Activated CD8-positive, alpha-beta memory T cell treated with anti-CD3 and anti-CD28 coated beads for 24 hours (primary cell): ENCODE results near the gene CNTNAP2.

ENCODE experiments used
- DNase-seq: peaks from one replicate; pipeline ENCODE4 v3.0.0-alpha.2; 2020

The CNTNAP2 gene

DNA sequence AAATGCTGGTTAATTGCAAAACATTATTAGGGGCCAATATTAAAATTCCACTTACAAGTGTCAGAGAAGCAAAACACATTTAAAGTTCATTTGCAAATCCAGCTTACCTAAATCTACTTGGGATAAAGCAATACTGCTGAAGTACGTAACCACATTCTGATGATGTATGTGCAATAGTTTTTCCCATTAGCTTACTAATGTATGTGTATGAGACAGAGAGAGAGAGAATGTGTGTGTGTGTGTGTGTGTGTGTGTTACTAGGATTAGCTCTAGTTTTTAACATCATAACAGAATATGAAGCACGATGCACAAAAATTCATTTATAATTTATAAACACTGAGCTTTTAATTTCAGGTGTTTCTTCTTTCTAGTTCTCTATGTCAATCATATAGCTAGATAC, 1399.8 kb downstream of the CNTNAP2 start:
- DNase-seq = no peak

DNA sequence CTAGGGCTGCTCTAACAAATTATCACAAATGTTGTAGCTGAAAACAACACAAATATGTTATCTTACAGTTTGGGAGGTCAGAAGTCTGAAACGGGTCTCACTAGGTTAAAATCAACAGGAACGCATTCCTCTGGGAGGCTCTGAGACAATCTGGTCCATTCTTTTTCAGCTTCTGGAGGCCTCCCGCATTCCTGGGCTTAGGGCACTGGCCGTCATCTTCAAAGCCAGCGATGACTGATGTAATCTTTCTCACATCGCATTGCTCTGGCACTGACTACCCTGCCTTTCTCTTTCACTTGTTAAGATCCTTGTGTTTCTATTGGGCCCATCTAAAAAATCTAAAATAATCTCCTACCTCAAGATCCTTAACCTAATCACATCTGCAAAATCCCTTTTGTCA, 1402.5 kb downstream of the CNTNAP2 start:
- no peak for DNase-seq

DNA sequence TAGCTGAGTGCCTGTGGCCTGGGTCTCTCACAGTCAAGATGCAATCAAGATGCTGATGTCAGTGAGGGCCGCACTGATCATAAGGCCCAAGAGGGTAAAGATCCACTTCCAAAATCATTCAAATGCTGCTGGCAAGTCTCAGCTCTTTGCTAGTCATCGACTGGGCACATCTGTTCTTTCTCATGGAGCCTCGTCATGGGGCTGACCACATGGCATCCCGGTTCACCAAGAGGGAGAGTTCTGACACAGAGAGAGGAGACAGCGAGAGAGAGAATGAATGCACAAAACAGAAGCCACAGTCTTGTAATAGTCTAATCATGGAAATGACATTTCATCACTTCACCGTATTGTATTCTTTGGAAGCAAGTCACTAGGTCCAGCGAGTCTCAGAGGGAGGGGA, 1406.5 kb downstream of the CNTNAP2 start:
- DNase-seq = no peak

- no peak for DNase-seq
These were observed 1408.2 kb downstream of the CNTNAP2 start for GRCh38 chr7:147524726-147525250.

DNA sequence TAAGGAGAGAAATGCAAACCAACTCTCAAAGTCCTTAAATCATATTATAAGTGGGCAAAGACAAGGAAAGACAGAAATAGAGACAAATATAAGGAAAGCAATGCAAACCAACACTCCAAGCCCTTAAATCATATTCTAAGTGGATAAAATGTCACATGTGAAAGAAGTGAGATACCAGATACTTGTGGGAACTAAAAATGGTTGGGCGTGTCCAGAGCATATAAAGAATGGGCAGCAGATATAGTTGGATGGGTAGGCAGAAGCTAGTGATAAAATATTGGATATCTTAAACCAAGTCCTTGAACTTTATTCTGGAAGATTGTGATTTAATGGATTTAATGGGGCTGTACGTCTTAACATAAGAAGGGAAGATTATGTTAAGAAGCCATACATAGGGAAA, 1408.7 kb downstream of the CNTNAP2 start:
- DNase-seq = no peak

DNA sequence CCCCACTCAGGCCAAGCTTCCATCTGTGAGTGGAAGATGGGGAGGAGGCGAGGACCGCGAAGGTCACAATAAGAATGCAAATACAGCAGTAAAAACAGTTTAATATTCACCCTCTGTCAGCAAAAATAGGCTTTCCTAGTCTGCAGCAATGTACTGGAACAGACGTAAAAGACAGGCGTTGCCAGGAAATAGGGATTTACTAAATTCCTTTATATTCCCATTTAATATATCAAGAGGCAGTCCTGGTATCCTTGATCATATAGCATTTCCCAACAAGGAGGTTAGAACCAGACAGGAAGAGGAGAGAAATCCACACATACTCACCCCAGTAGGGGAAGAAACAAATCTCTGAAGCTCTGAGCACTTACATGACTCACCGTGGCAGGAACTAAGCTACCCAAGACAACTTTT, 1419.1 kb downstream of the CNTNAP2 start:
- DNase-seq = no peak

DNA sequence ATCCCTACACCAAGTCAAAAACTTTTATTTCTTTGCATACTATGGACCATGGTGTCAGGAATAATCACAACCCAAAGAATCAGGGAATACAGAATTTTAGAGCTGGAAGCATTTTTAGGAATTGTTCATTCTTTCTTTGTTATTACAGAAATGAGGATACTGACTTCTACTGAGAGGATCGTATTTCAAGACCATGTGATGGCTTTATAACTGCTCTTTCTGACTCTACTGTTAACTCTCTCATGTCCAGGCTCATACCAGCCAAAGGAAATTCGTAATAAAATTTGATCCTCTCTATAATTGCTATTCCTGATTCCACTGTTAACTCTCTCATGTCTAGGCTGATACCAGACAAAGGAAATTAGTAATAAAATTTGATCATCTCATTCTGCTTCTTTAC, 1423.1 kb downstream of the CNTNAP2 start:
- no peak for DNase-seq

- no peak for DNase-seq
These were observed 1424.1 kb downstream of the CNTNAP2 start for GRCh38 chr7:147540743-147541142.

GRCh38 chr7:147541261-147541660, 1424.7 kb downstream of the CNTNAP2 start:
- DNase-seq = no peak

GRCh38 chr7:147547252-147547897, 1430.8 kb downstream of the CNTNAP2 start:
- DNase-seq = no peak

DNA sequence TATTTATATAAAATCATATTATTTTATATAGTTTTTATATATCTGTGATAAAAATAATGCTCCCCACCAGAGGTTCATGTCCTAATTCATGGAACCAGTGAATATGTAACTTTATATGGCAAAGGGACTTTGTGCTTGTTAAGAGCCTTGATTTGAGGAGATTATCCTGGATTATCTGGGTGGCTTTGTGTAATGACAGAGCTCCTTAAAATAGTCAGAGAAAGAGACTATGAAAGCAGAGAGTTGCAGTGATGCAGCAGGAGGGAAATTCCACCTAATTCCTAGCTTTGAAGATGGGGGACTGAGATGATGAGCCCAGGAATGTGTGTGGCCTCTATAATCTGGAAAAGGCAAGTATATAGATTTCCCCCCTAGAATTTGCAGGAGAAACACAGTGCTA, 1439.7 kb downstream of the CNTNAP2 start:
- DNase-seq = no peak

GRCh38 chr7:147563669-147564068, 1447.1 kb downstream of the CNTNAP2 start:
- DNase-seq = no peak

DNA sequence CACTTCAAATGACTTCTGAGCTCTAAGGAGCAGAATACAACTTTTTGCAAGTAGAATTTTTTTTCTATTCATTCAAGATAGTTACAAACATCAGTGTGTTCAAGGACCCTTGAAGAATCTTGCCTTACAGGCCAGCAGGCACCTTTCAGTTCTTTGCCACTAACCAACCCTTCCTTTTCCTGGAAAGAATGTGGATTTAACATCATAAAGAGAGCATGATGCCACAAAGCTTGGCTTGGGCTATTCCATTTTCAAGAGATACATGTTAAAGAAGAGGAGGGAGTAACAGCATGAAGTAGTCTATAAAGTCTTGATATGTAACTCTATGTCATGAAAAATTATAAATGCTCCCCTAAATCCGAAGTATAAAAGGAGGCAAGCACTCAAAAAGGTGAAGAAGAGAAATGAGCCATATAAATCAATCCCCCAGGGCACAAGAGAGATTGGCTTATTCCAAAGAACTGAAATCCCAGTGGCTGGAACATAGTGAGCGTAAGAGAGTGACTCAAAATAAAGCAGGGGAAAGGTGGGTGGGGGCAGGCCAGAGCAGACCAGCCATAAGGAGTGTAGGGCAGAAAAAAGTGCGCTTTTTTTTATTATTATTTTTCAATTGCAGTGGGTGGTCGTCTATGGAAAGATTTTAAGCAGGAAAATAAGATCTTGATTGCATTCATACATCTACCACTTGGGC, 1448.3 kb downstream of the CNTNAP2 start:
- DNase-seq = no peak

- no peak for DNase-seq
These were observed 1450.4 kb downstream of the CNTNAP2 start for GRCh38 chr7:147567043-147567442.

GRCh38 chr7:147569116-147569913, 1452.7 kb downstream of the CNTNAP2 start:
- DNase-seq = no peak

DNA sequence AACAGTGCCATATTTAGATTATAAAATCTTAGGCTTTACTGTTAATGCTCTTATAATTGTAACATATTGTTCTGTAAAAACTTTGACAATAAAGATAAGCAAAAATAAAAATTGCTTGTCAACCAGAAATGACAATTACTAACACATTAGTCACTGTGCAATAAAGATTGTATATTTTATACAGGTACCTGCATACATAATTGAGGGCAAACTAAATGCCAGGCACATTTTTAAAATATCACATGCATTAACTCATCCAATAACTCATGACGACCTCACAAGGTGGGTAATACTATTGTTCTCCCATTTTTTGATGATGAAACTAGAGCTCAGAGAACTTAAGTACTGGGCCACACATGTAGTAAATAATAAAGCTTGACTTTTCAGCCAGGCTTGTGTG, 1453.8 kb downstream of the CNTNAP2 start:
- DNase-seq = no peak

DNA sequence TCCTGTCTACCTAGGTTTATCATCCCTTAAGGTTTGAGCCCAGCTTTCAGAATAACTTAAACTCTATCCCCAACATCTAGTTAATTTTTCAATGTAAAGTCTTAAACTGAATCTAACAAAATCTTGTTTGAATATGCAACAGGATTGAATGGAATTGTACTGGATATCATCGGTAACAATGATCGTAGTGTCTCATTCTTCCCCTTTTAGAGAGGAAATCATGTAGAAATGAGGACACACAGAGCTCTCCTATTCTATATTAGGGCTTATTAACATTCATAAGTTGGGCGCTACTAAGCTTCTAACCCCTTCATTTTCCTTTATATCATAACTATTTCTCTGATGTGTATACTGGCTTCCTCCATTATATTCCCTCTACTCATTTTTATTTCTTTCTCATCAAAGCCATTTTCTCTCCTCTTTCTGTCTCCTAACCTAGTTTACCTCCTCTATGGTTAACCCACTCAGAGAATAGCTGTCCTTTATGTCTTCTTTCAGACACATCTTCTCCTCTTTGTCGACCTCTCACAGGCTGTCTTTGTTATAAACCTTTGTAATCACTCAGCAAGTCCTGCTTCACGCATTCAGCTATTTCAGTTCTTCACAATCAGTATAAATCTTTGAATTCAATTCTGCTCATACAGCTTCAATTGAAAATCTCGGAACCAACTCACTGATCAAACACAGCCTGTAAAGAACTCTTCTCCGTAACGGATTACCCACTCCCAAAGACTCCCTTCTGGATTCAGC, 1455.0 kb downstream of the CNTNAP2 start:
- no peak for DNase-seq

GRCh38 chr7:147578196-147578595, 1461.6 kb downstream of the CNTNAP2 start:
- no peak for DNase-seq

GRCh38 chr7:147579148-147579547, 1462.5 kb downstream of the CNTNAP2 start:
- DNase-seq = no peak

- DNase-seq = no peak
These were observed 1468.2 kb downstream of the CNTNAP2 start for GRCh38 chr7:147584771-147585193.

DNA sequence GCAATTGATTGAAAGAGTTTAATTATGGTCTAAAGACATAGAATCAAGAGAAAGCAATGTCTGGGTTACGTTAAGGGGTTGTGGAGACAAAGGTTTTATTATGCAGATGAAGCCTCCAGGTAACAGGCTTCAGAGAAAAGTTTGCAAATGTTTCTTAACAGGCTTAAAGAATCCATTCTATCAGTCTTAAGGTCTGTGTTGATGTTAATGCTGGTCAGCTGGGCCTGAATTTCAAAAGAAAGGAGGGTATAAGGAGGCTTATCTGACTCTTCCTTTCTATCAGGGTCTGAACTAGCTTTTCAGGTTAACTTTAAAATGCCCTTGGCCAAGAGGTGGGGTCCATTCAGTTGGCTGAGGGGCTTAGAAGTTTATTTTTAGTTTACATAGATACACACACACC, 1469.5 kb downstream of the CNTNAP2 start:
- DNase-seq = no peak

GRCh38 chr7:147586526-147586925, 1469.9 kb downstream of the CNTNAP2 start:
- DNase-seq = no peak
